ENCODE results near the gene RPL13A.
A peak's percentile ranks its signal among the peaks of the same experiment; 100 is the strongest.

The RPL13A gene

DNA sequence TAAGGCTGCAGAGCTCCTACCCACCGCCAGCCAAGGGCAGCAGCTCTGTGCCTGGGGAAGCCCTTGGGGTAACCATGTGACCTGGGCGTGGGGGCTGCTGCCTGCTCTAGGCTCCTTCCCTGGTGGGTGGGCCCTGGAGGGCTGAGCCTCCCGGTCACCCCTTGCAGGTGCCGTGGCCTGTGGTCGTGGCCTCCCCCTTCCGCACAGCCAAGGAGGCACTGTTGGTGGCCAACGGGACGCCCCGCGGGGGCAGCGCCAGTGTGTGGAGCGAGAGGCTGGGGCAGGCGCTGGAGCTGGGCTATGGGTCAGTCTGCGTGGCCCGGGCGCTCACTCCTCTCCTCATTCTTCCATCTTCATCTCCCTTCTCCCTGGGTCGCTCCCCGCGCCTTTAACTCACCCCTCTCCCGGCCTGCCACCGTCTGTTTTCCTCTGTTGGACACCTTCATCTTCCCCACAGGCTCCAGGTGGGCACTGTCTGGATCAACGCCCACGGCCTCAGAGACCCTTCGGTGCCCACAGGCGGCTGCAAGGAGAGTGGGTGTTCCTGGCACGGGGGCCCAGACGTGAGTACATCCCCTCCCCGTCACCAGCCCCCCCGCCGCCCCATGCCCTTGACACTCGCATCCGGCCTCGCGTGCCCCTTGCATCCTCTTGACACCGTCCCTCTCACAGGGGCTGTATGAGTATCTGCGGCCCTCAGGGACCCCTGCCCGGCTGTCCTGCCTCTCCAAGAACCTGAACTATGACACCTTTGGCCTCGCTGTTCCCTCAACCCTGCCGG lies 23.3 kb upstream of the RPL13A start:
- Histone ChIP-seq H3K36me3 (ENCODE audit: insufficient read depth, low read length) (no peaks in the 10 kb centered on the region; the same call in 1 of the 2 replicates), H3K9me3 (ENCODE audit: insufficient read depth, low read depth, low read length) (no peaks in the 10 kb centered on the region), H3K9ac (ENCODE audit: low read depth, low read length, poor library complexity, severe bottlenecking) (no peak overlapping the region), H3K4me3 (ENCODE audit: low read length, poor library complexity, severe bottlenecking) (no peak overlapping the region), H3K27me3 (ENCODE audit: insufficient read depth, low read length, poor library complexity, severe bottlenecking) (no peaks in the 10 kb centered on the region), H2AFZ (ENCODE audit: low read length) (no peak overlapping the region), H4K20me1 (ENCODE audit: insufficient read depth, low read length, poor library complexity, severe bottlenecking) (no peaks in the 10 kb centered on the region), H3K4me1 (ENCODE audit: insufficient read depth, low read length, poor library complexity, severe bottlenecking) (peaks cover 12% of the 10 kb centered on the region), H3K79me2 (ENCODE audit: insufficient read depth, low read length) (0 out of 2 replicates have a peak, but pooled peaks cover 2% of the 10 kb centered on the region), H3K9me2 (replicated peaks; ENCODE audit: low read depth, low read length) (no peaks in the 10 kb centered on the region), H3F3A (ENCODE audit: low read depth) (peaks cover 6% of the 10 kb centered on the region), H3K4me2 (ENCODE audit: low read depth, low read length, poor library complexity, severe bottlenecking) (no peak overlapping the region)
- TF ChIP-seq EZH2phosphoT487 (IDR thresholded peaks at IDR 0.05; ENCODE audit: borderline replicate concordance), result no peak
- TF ChIP-seq, protein P1, sequence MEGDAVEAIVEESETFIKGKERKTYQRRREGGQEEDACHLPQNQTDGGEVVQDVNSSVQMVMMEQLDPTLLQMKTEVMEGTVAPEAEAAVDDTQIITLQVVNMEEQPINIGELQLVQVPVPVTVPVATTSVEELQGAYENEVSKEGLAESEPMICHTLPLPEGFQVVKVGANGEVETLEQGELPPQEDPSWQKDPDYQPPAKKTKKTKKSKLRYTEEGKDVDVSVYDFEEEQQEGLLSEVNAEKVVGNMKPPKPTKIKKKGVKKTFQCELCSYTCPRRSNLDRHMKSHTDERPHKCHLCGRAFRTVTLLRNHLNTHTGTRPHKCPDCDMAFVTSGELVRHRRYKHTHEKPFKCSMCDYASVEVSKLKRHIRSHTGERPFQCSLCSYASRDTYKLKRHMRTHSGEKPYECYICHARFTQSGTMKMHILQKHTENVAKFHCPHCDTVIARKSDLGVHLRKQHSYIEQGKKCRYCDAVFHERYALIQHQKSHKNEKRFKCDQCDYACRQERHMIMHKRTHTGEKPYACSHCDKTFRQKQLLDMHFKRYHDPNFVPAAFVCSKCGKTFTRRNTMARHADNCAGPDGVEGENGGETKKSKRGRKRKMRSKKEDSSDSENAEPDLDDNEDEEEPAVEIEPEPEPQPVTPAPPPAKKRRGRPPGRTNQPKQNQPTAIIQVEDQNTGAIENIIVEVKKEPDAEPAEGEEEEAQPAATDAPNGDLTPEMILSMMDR (conservative IDR thresholded peaks at IDR 0.05; ENCODE audit: low read length), result no peak

DNA sequence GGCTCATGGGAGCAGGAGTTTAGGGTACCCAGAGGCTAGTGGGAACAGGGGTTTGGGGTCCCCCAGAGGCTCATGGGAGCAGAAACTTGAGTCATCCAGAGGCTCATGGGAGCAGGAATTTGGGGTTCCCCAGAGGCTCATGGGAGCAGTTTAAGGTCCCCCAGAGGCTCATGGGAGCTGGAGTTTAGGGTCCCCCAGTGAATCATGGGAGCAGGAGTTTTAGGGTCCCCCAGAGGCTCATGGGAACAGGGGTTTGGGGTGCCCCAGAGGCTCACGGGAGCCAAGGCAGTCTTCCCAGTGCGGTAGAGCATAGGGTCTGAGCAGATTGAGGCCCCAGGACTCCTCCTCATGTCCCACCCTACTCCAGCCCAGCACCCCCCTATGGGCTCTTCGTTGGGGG lies 22.0 kb upstream of the RPL13A start:
- H3K4me2 ChIP-seq (ENCODE audit: low read depth, low read length, poor library complexity, severe bottlenecking), result no peak overlapping the region
- H3K9me3 ChIP-seq (ENCODE audit: insufficient read depth, low read depth, low read length), result no peaks in the 10 kb centered on the region
- H3K9me2 ChIP-seq (replicated peaks; ENCODE audit: low read depth, low read length), result no peaks in the 10 kb centered on the region
- H3F3A ChIP-seq (ENCODE audit: low read depth), result peaks cover 11% of the 10 kb centered on the region
- no peak overlapping the region for H2AFZ ChIP-seq (ENCODE audit: low read length)
- no peak for TF ChIP-seq EZH2phosphoT487 (IDR thresholded peaks at IDR 0.05; ENCODE audit: borderline replicate concordance)
- TF ChIP-seq, protein P1 (conservative IDR thresholded peaks at IDR 0.05; ENCODE audit: low read length), result no peak
- H3K36me3 ChIP-seq (ENCODE audit: insufficient read depth, low read length), result no peaks in the 10 kb centered on the region; the same call in 1 of the 2 replicates
- H3K4me1 ChIP-seq (ENCODE audit: insufficient read depth, low read length, poor library complexity, severe bottlenecking), result peaks cover 17% of the 10 kb centered on the region
- H3K4me3 ChIP-seq (ENCODE audit: low read length, poor library complexity, severe bottlenecking), result no peak overlapping the region
- no peaks in the 10 kb centered on the region for H4K20me1 ChIP-seq (ENCODE audit: insufficient read depth, low read length, poor library complexity, severe bottlenecking)
- no peaks in the 10 kb centered on the region for H3K79me2 ChIP-seq (ENCODE audit: insufficient read depth, low read length)
- no peaks in the 10 kb centered on the region for H3K27me3 ChIP-seq (ENCODE audit: insufficient read depth, low read length, poor library complexity, severe bottlenecking)
- H3K9ac ChIP-seq (ENCODE audit: low read depth, low read length, poor library complexity, severe bottlenecking), result no peak overlapping the region

DNA sequence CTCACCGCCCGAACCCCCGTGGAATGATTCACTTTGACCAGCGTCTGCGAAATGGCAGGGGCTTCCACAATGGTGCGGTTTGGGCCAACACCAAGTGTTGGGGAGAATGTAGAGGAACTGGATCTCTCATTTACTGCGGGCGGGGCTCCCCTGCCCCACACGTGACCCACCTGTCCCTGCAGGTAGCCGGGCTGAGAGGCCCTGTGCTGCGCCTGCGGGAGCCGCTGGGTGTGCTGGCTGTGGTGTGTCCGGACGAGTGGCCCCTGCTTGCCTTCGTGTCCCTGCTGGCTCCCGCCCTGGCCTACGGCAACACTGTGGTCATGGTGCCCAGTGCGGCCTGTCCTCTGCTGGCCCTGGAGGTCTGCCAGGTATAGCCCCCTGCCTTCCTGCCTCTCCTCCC lies 19.2 kb upstream of the RPL13A start:
- peaks cover 36% of the 10 kb centered on the region for H3K4me1 ChIP-seq (ENCODE audit: insufficient read depth, low read length, poor library complexity, severe bottlenecking)
- H3K79me2 ChIP-seq (ENCODE audit: insufficient read depth, low read length), result no peaks in the 10 kb centered on the region
- no peaks in the 10 kb centered on the region for H4K20me1 ChIP-seq (ENCODE audit: insufficient read depth, low read length, poor library complexity, severe bottlenecking)

More for the DNA sequence above, 19.2 kb upstream of the RPL13A start:
- no peaks in the 10 kb centered on the region for H3K9me3 ChIP-seq (ENCODE audit: insufficient read depth, low read depth, low read length)
- no peak for TF ChIP-seq EZH2phosphoT487 (IDR thresholded peaks at IDR 0.05; ENCODE audit: borderline replicate concordance)
- no peaks in the 10 kb centered on the region; the same call in 1 of the 2 replicates for H3K36me3 ChIP-seq (ENCODE audit: insufficient read depth, low read length)
- H3K27me3 ChIP-seq (ENCODE audit: insufficient read depth, low read length, poor library complexity, severe bottlenecking), result no peaks in the 10 kb centered on the region
- H3K4me2 ChIP-seq (ENCODE audit: low read depth, low read length, poor library complexity, severe bottlenecking), result peak overlapping the region; percentile 72
- H3K9me2 ChIP-seq (replicated peaks; ENCODE audit: low read depth, low read length), result no peaks in the 10 kb centered on the region
- peaks cover 19% of the 10 kb centered on the region for H3F3A ChIP-seq (ENCODE audit: low read depth)
- peak overlapping the region; percentile 55 for H3K9ac ChIP-seq (ENCODE audit: low read depth, low read length, poor library complexity, severe bottlenecking)
- H2AFZ ChIP-seq (ENCODE audit: low read length), result no peak overlapping the region
- peak overlapping the region; percentile 66 for H3K4me3 ChIP-seq (ENCODE audit: low read length, poor library complexity, severe bottlenecking)
